Nephron (organoid): ENCODE results near the gene LTB4R.

Experiments used
- H3K27ac Mint-ChIP-seq, 3 experiments: 2 replicates each; pipeline ENCODE4 v1.8.0; 2020; ENCODE audit warnings: mixed read lengths in 3 of 3, mild to moderate bottlenecking in 2 of 3, moderate library complexity in 1 of 3
- H3K27me3 Mint-ChIP-seq: 2 replicates; pipeline ENCODE4 v1.8.0; 2021; ENCODE audit warnings: low read depth, mild to moderate bottlenecking, moderate library complexity, mixed read lengths
- H3K36me3 Mint-ChIP-seq: 2 replicates; pipeline ENCODE4 v1.8.0; 2020; ENCODE audit warnings: low read depth, mixed read lengths
- H3K4me1 Mint-ChIP-seq: 2 replicates; pipeline ENCODE4 v1.8.0; 2020; ENCODE audit warnings: mixed read lengths
- H3K4me3 Mint-ChIP-seq, 3 experiments: 2 replicates each; pipeline ENCODE4 v1.8.0; 2020; ENCODE audit warnings: mild to moderate bottlenecking in 3 of 3, mixed read lengths in 3 of 3, moderate library complexity in 2 of 3
- H3K9me3 Mint-ChIP-seq: 2 replicates; pipeline ENCODE4 v1.8.0; 2020; ENCODE audit warnings: mixed read lengths
- CTCF ChIP-seq, 3 experiments: fragments of 200-600 bp; sonication (generic); IDR thresholded peaks; one replicate each; pipeline ENCODE4 v1.5.0; 2021; ENCODE audit warnings: antibody characterized with exemption in 3 of 3; ENCODE audit not compliant: unreplicated experiment in 3 of 3

LTB4R gene

GRCh38 chr14:24270537-24271133 lies 40.7 kb upstream of the LTB4R start:
- Mint-ChIP-seq H3K27me3 (no peaks in the 10 kb centered on the region), H3K4me3 (peak overlapping the region; percentile 90 to 96 (median 95)), H3K27ac (peak overlapping the region; percentile 46 to 97 (median 97)), H3K4me1 (peaks cover 14% of the 10 kb centered on the region), H3K36me3 (peaks cover 5% of the 10 kb centered on the region), H3K9me3 (no peaks in the 10 kb centered on the region)
- no peak for TF ChIP-seq CTCF (IDR thresholded peaks at IDR 0.05; ENCODE audit: unreplicated experiment in 3 of 3)

- Mint-ChIP-seq H3K9me3 (no peaks in the 10 kb centered on the region), H3K27ac (peak within 1 kb of the TSS; percentile 46 to 97 (median 97)), H3K27me3 (no peaks in the 10 kb centered on the region), H3K4me3 (peak within 1 kb of the TSS; percentile 90 to 96 (median 95)), H3K4me1 (peaks cover 14% of the 10 kb centered on the region), H3K36me3 (peaks cover 5% of the 10 kb centered on the region)
- TF ChIP-seq CTCF (IDR thresholded peaks at IDR 0.05; ENCODE audit: unreplicated experiment in 3 of 3) = peak; percentile 70 to 75 (median 71)
Observed at GRCh38 chr14:24271134-24271833, 40.0 kb upstream of the LTB4R start, which contains the start of gene RABGGTA. RABGGTA (minus strand) TSS chr14:24271597; CDS start chr14:24271115, 482 bp downstream.

GRCh38 chr14:24271834-24272263 lies 39.5 kb upstream of the LTB4R start:
- Mint-ChIP-seq H3K4me1 (peaks cover 14% of the 10 kb centered on the region), H3K9me3 (no peaks in the 10 kb centered on the region), H3K27ac (peak overlapping the region; percentile 46 to 88 (median 78)), H3K36me3 (peaks cover 5% of the 10 kb centered on the region), H3K4me3 (peak overlapping the region; percentile 90 to 92 (median 91)), H3K27me3 (no peaks in the 10 kb centered on the region)
- no peak for TF ChIP-seq CTCF (IDR thresholded peaks at IDR 0.05; ENCODE audit: unreplicated experiment in 3 of 3)

GRCh38 chr14:24272467-24272866 lies 38.8 kb upstream of the LTB4R start:
- TF ChIP-seq CTCF (IDR thresholded peaks at IDR 0.05; ENCODE audit: unreplicated experiment in 3 of 3) = no peak
- Mint-ChIP-seq H3K36me3 (no peaks in the 10 kb centered on the region), H3K4me3 (peak overlapping the region; percentile 90 to 92 (median 91)), H3K27ac (peak overlapping the region; percentile 46 to 88 (median 78)), H3K9me3 (no peaks in the 10 kb centered on the region), H3K27me3 (no peaks in the 10 kb centered on the region), H3K4me1 (peaks cover 14% of the 10 kb centered on the region)

GRCh38 chr14:24273422-24273998 lies 37.8 kb upstream of the LTB4R start:
- Mint-ChIP-seq H3K4me1 (peaks cover 14% of the 10 kb centered on the region), H3K27ac (peak overlapping the region in 2 of 3 experiments; percentile 8 to 33), H3K4me3 (peak overlapping the region; percentile 68 to 82 (median 78)), H3K36me3 (no peaks in the 10 kb centered on the region), H3K27me3 (no peaks in the 10 kb centered on the region), H3K9me3 (no peaks in the 10 kb centered on the region)
- TF ChIP-seq CTCF (IDR thresholded peaks at IDR 0.05; ENCODE audit: unreplicated experiment in 3 of 3) = peak in 1 of 3 experiments; percentile 16
